ENCODE measurements around the gene ETV5. TPM values are rescaled to one million over a fixed set of nuclear protein-coding genes. Genes with fewer than 3 reads are reported as not detected.
A peak's percentile ranks its signal among the peaks of the same experiment; 100 is the strongest.

ETV5 gene
- polyA plus RNA-seq, 1 donor from 2014 or later, result 0.30 TPM

DNA sequence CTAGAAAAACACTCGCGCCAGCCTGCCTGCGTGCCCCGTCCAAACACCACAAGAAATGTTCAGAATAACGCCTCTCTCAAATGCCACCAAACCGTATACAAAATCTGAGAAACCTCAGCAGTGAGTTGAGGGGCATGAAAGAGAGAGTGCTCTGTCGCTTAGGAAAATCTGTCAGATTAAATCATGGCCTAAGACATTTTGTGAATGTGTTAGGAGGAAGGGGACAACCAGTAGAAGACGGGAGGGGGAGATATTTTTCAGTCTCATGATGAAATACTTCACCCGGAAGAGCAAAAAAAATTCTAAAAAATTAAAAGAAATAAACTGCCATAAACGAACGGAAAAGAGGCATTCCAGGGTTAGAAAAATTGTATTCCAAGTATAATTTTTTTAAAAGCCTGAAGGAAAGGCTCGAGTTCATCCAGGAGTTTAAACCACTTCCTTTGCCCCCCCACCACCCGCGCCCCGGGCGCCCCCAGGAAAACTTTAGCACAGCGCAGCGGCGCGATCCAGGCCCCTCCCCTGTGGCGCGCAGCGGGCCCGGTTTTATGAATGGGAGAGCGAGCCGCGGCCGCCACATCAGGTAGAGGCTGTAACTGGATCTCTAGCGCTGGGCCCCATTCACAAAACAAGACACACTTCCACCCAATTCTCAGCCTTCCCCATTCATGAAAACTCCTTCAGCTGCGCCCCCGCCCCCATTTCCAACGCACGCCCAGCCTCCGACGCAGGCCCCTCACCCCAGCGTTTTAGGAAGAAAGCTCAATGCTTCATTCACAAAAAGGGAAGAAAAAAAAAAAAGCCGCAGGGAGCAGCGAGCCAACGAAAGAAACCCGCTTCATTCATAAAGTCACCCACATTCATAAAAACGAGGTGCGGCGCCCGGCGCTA lies 1.4 kb downstream of the ETV5 start:
- Histone ChIP-seq H3K9ac (ENCODE audit: low read length) (peak overlapping the region; percentile 67), H3K36me3 (ENCODE audit: insufficient read depth, low read length) (no peaks in the 10 kb centered on the region), H4K20me1 (ENCODE audit: insufficient read depth) (no peaks in the 10 kb centered on the region), H2AFZ (ENCODE audit: low read depth, low read length) (peak overlapping the region; percentile 17), H3K79me2 (replicated peaks; ENCODE audit: insufficient read depth, low read length) (no peaks in the 10 kb centered on the region), H3K27ac (ENCODE audit: low read length) (no peak overlapping the region), H3K9me2 (ENCODE audit: insufficient read depth, low read length) (no peaks in the 10 kb centered on the region), H3K4me2 (ENCODE audit: low read length) (peak overlapping the region; percentile 90), H3K27me3 (ENCODE audit: insufficient read depth, low read depth, low read length) (peaks cover 47% of the 10 kb centered on the region), H3K4me3 (ENCODE audit: low read length) (peak overlapping the region; percentile 81), H3F3A (ENCODE audit: insufficient read depth, low read length, poor library complexity, severe bottlenecking) (no peaks in the 10 kb centered on the region), H3K9me3 (ENCODE audit: low read length) (no peaks in the 10 kb centered on the region)
- TF ChIP-seq EP300 (conservative IDR thresholded peaks at IDR 0.05; ENCODE audit: poor library complexity, severe bottlenecking) (no peak), EZH2 (IDR thresholded peaks at IDR 0.05; ENCODE audit: borderline replicate concordance, insufficient read depth, low read length, poor library complexity, severe bottlenecking) (no peak), TAF1 (IDR thresholded peaks at IDR 0.05; ENCODE audit: low read depth) (no peak), MXI1 (conservative IDR thresholded peaks at IDR 0.05; ENCODE audit: poor library complexity, severe bottlenecking) (peak; percentile 11), RAD21 (conservative IDR thresholded peaks at IDR 0.05) (no peak), SMC3 (conservative IDR thresholded peaks at IDR 0.05; ENCODE audit: poor library complexity) (no peak), POLR2AphosphoS5 (IDR thresholded peaks at IDR 0.05) (no peak)
- TF ChIP-seq, protein P1, sequence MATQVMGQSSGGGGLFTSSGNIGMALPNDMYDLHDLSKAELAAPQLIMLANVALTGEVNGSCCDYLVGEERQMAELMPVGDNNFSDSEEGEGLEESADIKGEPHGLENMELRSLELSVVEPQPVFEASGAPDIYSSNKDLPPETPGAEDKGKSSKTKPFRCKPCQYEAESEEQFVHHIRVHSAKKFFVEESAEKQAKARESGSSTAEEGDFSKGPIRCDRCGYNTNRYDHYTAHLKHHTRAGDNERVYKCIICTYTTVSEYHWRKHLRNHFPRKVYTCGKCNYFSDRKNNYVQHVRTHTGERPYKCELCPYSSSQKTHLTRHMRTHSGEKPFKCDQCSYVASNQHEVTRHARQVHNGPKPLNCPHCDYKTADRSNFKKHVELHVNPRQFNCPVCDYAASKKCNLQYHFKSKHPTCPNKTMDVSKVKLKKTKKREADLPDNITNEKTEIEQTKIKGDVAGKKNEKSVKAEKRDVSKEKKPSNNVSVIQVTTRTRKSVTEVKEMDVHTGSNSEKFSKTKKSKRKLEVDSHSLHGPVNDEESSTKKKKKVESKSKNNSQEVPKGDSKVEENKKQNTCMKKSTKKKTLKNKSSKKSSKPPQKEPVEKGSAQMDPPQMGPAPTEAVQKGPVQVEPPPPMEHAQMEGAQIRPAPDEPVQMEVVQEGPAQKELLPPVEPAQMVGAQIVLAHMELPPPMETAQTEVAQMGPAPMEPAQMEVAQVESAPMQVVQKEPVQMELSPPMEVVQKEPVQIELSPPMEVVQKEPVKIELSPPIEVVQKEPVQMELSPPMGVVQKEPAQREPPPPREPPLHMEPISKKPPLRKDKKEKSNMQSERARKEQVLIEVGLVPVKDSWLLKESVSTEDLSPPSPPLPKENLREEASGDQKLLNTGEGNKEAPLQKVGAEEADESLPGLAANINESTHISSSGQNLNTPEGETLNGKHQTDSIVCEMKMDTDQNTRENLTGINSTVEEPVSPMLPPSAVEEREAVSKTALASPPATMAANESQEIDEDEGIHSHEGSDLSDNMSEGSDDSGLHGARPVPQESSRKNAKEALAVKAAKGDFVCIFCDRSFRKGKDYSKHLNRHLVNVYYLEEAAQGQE (IDR thresholded peaks at IDR 0.05; ENCODE audit: borderline replicate concordance), result no peak
- TF ChIP-seq, protein P2, sequence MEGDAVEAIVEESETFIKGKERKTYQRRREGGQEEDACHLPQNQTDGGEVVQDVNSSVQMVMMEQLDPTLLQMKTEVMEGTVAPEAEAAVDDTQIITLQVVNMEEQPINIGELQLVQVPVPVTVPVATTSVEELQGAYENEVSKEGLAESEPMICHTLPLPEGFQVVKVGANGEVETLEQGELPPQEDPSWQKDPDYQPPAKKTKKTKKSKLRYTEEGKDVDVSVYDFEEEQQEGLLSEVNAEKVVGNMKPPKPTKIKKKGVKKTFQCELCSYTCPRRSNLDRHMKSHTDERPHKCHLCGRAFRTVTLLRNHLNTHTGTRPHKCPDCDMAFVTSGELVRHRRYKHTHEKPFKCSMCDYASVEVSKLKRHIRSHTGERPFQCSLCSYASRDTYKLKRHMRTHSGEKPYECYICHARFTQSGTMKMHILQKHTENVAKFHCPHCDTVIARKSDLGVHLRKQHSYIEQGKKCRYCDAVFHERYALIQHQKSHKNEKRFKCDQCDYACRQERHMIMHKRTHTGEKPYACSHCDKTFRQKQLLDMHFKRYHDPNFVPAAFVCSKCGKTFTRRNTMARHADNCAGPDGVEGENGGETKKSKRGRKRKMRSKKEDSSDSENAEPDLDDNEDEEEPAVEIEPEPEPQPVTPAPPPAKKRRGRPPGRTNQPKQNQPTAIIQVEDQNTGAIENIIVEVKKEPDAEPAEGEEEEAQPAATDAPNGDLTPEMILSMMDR (IDR thresholded peaks at IDR 0.05; ENCODE audit: poor library complexity, severe bottlenecking), result no peak

DNA sequence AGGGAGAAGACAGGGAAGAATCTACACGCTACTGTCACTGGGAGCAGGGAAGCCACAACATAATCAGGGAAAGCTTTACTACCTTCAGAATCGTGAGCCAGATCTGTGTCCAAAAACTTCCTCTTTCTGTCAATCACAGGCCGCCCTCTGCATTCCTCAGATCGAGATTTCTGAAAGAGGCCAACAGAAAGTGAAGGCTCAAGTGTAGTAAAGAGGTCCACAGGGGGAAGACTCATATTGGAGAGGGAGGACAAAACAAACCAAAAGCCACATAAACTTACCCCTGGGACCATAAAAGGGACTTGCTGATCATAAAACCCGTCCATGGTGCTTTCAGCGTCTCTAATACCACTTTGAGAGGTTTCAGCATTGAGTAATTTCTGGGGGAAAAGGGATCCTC lies 3.3 kb downstream of the ETV5 start:
- Histone ChIP-seq H3K36me3 (ENCODE audit: insufficient read depth, low read length) (no peaks in the 10 kb centered on the region), H4K20me1 (ENCODE audit: insufficient read depth) (no peaks in the 10 kb centered on the region), H3K4me2 (ENCODE audit: low read length) (no peak overlapping the region), H3K4me3 (ENCODE audit: low read length) (no peak overlapping the region), H3K79me2 (replicated peaks; ENCODE audit: insufficient read depth, low read length) (no peaks in the 10 kb centered on the region), H3K9me2 (ENCODE audit: insufficient read depth, low read length) (no peaks in the 10 kb centered on the region), H3K27me3 (ENCODE audit: insufficient read depth, low read depth, low read length) (peaks cover 38% of the 10 kb centered on the region), H3K27ac (ENCODE audit: low read length) (no peak overlapping the region), H3K9ac (ENCODE audit: low read length) (no peak overlapping the region), H3K9me3 (ENCODE audit: low read length) (no peaks in the 10 kb centered on the region), H2AFZ (ENCODE audit: low read depth, low read length) (no peak overlapping the region), H3F3A (ENCODE audit: insufficient read depth, low read length, poor library complexity, severe bottlenecking) (no peaks in the 10 kb centered on the region)
- TF ChIP-seq POLR2AphosphoS5 (IDR thresholded peaks at IDR 0.05) (no peak), EP300 (conservative IDR thresholded peaks at IDR 0.05; ENCODE audit: poor library complexity, severe bottlenecking) (no peak), SMC3 (conservative IDR thresholded peaks at IDR 0.05; ENCODE audit: poor library complexity) (no peak), RAD21 (conservative IDR thresholded peaks at IDR 0.05) (no peak), TAF1 (IDR thresholded peaks at IDR 0.05; ENCODE audit: low read depth) (no peak), MXI1 (conservative IDR thresholded peaks at IDR 0.05; ENCODE audit: poor library complexity, severe bottlenecking) (no peak)
- TF ChIP-seq, protein P1 (IDR thresholded peaks at IDR 0.05; ENCODE audit: borderline replicate concordance), result no peak
- TF ChIP-seq, protein P2 (IDR thresholded peaks at IDR 0.05; ENCODE audit: poor library complexity, severe bottlenecking), result no peak
